ENCODE measurements around the gene IL15. TPM values are rescaled to one million over a fixed set of nuclear protein-coding genes. Genes with fewer than 3 reads are reported as not detected.

Gene IL15
- total and polyA plus RNA-seq, 2 of the 8 experiments (the other 6 are each of a cell fraction or from before 2014, with no cell fraction given), result 0.30 to 0.61 TPM

DNA sequence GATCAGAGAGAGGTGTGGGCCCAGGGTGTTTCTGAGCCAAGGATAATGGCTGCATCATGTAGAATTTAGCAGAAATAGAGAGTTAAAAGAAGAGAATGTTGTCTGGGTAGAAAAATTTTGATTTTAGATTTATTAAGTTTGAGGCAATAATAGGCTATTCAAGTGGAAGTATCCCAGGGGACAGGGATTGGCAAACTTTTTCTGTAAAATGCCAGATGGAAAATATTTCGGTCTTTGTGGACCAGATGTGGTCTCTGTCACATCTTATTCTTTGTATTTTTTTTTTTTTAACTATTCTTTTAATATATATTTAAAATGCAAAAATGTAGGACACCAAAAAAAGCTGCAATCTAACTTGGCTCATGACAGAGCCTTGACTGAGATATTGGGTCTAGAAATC, 33.1 kb downstream of the IL15 start:
- CTCF ChIA-PET (ENCODE audit: partially characterized antibody), result no interaction called here
- Histone ChIP-seq H3K79me2 (ENCODE audit: control insufficient read depth in 1 of 2, insufficient read depth in 2 of 2, low read length in 2 of 2) (no peaks in the 10 kb centered on the region), H2BK20ac (ENCODE audit: low read length) (no peak overlapping the region), H3K4ac (replicated peaks; ENCODE audit: insufficient read length, low read depth, low read length) (no peak overlapping the region), H3K9me3 (ENCODE audit: insufficient read depth in 2 of 2, low read depth in 1 of 2, low read length in 1 of 2) (no peaks in the 10 kb centered on the region), H2AFZ (ENCODE audit: low read length) (no peak overlapping the region), H3K27ac (ENCODE audit: low read depth, low read length) (no peak overlapping the region), H2BK12ac (ENCODE audit: low read depth, low read length) (no peak overlapping the region), H3K4me1 (replicated peaks in 1 of 4; ENCODE audit: control insufficient read depth in 3 of 4, insufficient read depth in 4 of 4, low read length in 3 of 4) (no peaks in the 10 kb centered on the region), H3K23me2 (ENCODE audit: low read depth, low read length) (no peaks in the 10 kb centered on the region), H3K79me1 (ENCODE audit: low read depth, low read length) (no peaks in the 10 kb centered on the region), H3K56ac (replicated peaks; ENCODE audit: insufficient read length, low read depth, low read length) (no peak overlapping the region), H4K5ac (ENCODE audit: insufficient read length, low read depth, low read length) (no peak overlapping the region), H2BK120ac (replicated peaks; ENCODE audit: low read depth, low read length) (no peak overlapping the region), H2BK5ac (ENCODE audit: low read depth, low read length) (no peak overlapping the region), H4K20me1 (replicated peaks in 1 of 2; ENCODE audit: control insufficient read depth in 1 of 2, insufficient read depth in 2 of 2, low read length in 2 of 2) (no peaks in the 10 kb centered on the region), H3K9ac (replicated peaks in 1 of 4; ENCODE audit: extremely low read depth in 1 of 4, low read depth in 3 of 4, low read length in 3 of 4) (no peak overlapping the region), H2AK5ac (ENCODE audit: low read depth, low read length) (no peak overlapping the region), H4K91ac (replicated peaks; ENCODE audit: insufficient read length, low read length) (no peak overlapping the region), H3K27me3 (replicated peaks in 1 of 4; ENCODE audit: control insufficient read depth in 3 of 4, extremely low read depth in 1 of 4, insufficient read depth in 3 of 4, low read length in 3 of 4) (no peaks in the 10 kb centered on the region), H3K4me3 (ENCODE audit: extremely low read depth in 1 of 4, insufficient read depth in 2 of 4, low read depth in 3 of 4, low read length in 4 of 4) (no peak overlapping the region), H3K14ac (ENCODE audit: insufficient read length) (no peak overlapping the region), H3K36me3 (ENCODE audit: control insufficient read depth in 2 of 4, insufficient read depth in 4 of 4, low read length in 3 of 4) (no peaks in the 10 kb centered on the region), H2BK15ac (ENCODE audit: low read length) (no peak overlapping the region), H3K18ac (ENCODE audit: extremely low read depth, low read length) (no peak overlapping the region), H4K8ac (ENCODE audit: extremely low read depth, insufficient read depth, low read length) (no peak overlapping the region), H3K4me2 (ENCODE audit: insufficient read depth in 1 of 2, low read depth in 2 of 2, low read length in 2 of 2) (no peak overlapping the region), H3K23ac (ENCODE audit: insufficient read length) (no peak overlapping the region)
- FAIRE-seq (no peak), DNase-seq (ENCODE audit: low read depth in 1 of 2, low spot score in 2 of 2) (no peak)
- POLR2A ChIA-PET (ENCODE audit: partially characterized antibody), result no interaction called here
- WGBS, 2 experiments (ENCODE audit: extremely low coverage in 1 of 2, insufficient coverage in 1 of 2, insufficient read length in 1 of 2, insufficient replicate concordance in 2 of 2, low coverage in 1 of 2, low lambda C conversion rate in 2 of 2, missing lambda C conversion rate in 1 of 2), result 77% methylated on average over 1 of the region's 1 CpG; no CpG with 5 or more reads in 1 of the 2 experiments
- TF ChIP-seq SP2 (IDR thresholded peaks at IDR 0.05; ENCODE audit: low read length) (no peak), PHF8 (conservative IDR thresholded peaks at IDR 0.05; ENCODE audit: low read depth, low read length) (no peak), SIN3A (conservative IDR thresholded peaks at IDR 0.05 in 1 of 2, IDR thresholded peaks at IDR 0.05 in 1 of 2; ENCODE audit: low read depth in 1 of 2, low read length in 2 of 2) (no peak), POU5F1 (IDR thresholded peaks at IDR 0.05; ENCODE audit: low read depth, low read length) (no peak), CREB1 (IDR thresholded peaks at IDR 0.05) (no peak), HDAC6 (IDR thresholded peaks at IDR 0.05; ENCODE audit: low read depth, low read length) (no peak), JUND (IDR thresholded peaks at IDR 0.05; ENCODE audit: low read length) (no peak), NANOG (IDR thresholded peaks at IDR 0.05; ENCODE audit: insufficient read depth, low read depth, low read length, poor library complexity, severe bottlenecking) (no peak), KDM5A (IDR thresholded peaks at IDR 0.05; ENCODE audit: low read length) (no peak), TAF7 (optimal IDR thresholded peaks at IDR 0.05; ENCODE audit: borderline replicate concordance, low read depth, low read length) (no peak), GABPA (IDR thresholded peaks at IDR 0.05; ENCODE audit: borderline replicate concordance, insufficient read depth, low read length) (no peak), KDM4A (IDR thresholded peaks at IDR 0.05; ENCODE audit: low read depth, low read length, severe bottlenecking) (no peak), EGR1 (IDR thresholded peaks at IDR 0.05; ENCODE audit: borderline replicate concordance, low read depth, low read length) (no peak), BRCA1 (IDR thresholded peaks at IDR 0.05; ENCODE audit: low read depth, low read length) (no peak), NRF1 (IDR thresholded peaks at IDR 0.05; ENCODE audit: low read depth, low read length) (no peak), SUZ12 (IDR thresholded peaks at IDR 0.05; ENCODE audit: low read length) (no peak)

Measured in H1 (cell line).